ENCODE data around the gene STAT3. TPM values are rescaled to one million over a fixed set of nuclear protein-coding genes. Genes with fewer than 3 reads are reported as not detected.
"Not testable (repeated sequence)": the region's sequence is repeated elsewhere in the genome, so short reads cannot be mapped to it uniquely, and the experiment has no call there.

The STAT3 gene
- total RNA-seq, 4 donors from 2014 or later, result 214 to 433 (median 280) TPM

DNA sequence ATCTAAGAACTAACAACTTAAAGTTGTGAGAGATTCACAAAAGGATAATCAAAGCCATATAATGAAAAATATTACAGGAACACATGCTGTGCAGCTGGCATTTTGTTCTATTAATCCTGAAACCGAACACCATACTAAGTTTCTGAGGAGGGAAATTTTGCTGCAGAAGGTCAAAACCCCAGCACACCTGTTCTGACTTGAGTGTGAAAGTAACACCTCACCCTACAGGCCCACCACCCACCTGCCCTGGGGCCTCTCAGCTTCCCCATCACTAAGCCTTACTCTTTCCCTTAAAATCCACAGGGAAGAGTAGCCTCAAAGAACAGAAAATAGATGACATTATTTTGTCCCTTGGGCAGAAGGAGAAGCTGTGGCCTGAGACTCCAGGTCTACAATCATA lies 55.2 kb downstream of the STAT3 start:
- ATAC-seq (ENCODE audit: low FRiP score) (no peak), DNase-seq (ENCODE audit: low spot score) (no peak)
- TF ChIP-seq, protein P1, sequence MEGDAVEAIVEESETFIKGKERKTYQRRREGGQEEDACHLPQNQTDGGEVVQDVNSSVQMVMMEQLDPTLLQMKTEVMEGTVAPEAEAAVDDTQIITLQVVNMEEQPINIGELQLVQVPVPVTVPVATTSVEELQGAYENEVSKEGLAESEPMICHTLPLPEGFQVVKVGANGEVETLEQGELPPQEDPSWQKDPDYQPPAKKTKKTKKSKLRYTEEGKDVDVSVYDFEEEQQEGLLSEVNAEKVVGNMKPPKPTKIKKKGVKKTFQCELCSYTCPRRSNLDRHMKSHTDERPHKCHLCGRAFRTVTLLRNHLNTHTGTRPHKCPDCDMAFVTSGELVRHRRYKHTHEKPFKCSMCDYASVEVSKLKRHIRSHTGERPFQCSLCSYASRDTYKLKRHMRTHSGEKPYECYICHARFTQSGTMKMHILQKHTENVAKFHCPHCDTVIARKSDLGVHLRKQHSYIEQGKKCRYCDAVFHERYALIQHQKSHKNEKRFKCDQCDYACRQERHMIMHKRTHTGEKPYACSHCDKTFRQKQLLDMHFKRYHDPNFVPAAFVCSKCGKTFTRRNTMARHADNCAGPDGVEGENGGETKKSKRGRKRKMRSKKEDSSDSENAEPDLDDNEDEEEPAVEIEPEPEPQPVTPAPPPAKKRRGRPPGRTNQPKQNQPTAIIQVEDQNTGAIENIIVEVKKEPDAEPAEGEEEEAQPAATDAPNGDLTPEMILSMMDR (IDR thresholded peaks at IDR 0.05), result no peak

DNA sequence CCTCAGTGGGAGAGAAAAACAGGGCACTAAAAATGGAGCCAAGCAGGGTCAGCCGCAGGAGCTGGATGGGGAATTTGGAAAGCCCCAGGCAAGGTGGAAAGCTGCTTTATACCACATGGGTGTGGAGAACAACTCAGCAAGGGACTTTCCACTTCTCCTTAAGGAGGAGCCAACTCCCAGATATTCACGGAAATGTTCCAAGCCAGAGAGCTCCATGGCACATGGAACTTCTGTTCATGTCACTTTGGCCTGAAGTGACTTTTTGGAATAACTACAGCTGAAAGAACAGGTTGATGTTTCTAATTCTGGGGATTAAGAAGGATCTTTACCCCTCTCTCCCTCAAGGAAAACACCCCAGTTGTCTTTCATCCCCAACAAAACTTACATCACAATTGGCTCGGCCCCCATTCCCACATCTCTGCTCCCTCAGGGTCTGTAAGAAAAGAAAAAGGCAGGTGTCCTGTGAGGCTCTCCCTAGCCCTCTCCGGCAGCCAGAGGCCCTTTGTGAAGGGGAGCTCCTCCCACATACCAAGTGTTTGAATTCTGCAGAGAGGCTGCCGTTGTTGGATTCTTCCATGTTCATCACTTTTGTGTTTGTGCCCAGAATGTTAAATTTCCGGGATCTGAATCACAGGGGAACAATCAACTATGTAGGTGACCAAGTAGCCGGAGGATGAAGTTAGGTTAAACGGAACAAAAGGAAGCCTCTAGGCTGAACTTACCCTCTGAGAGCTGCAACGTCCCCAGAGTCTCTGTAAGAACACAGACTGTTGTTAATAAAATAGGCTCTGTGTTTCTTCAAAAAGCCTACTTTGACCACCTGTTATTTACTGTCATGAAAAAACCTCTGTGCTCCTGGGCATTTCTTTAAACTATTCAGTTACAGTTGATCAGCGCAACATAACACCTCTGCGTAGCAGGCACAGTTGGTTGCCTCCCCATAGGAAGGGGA lies 58.9 kb downstream of the STAT3 start:
- no peak for DNase-seq (ENCODE audit: low spot score)

DNA sequence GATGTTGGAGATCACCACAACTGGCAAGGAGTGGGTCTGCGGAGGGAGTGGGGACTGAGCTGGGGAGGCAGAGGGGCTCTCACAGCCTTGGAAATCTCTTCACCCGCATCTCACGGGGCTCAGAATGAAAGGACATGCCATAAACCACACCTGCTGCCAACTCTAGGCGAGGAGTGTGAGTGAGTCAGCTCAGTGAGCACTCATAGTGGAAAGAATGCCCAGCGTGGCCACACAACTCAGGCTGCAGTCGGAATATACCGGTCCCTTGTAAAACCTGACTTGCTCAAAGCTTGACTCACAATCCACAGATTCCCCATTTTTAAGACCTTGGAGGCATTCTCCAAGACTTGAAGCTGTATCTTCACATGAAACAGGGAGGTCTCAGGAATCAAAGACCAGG lies 63.2 kb downstream of the STAT3 start:
- DNase-seq (ENCODE audit: low spot score), result no peak
- TF ChIP-seq, protein P1 (IDR thresholded peaks at IDR 0.05), result no peak

More for the DNA sequence above, 58.9 kb downstream of the STAT3 start:
- peak; percentile 65 for ATAC-seq (ENCODE audit: low FRiP score)
- TF ChIP-seq, protein P1 (IDR thresholded peaks at IDR 0.05), result no peak

DNA sequence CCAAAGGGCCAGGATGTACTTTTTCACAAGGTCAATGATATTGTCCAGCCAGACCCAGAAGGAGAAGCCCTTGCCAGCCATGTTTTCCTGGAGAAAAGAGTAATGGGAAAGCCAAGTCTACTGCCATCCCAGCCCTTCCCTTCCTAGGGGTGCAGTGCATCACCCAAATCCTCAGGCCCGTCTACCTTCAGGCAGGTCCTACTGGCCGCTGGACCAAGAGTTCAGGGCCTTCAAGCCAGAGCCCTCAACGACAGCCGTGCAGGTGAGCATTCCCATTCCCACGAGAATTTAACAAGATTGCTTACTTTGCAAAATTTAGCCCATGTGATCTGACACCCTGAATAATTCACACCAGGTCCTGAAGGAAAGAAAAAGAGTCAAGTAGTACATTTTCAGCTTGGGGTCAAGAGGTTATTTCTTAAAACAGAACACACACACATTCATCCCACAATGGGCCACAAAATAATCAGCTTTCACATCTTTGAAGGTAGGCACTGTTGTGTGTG lies 64.9 kb downstream of the STAT3 start:
- DNase-seq (ENCODE audit: low spot score) (no peak), ATAC-seq (ENCODE audit: low FRiP score) (no peak)
- TF ChIP-seq, protein P1 (IDR thresholded peaks at IDR 0.05), result no peak

More for the DNA sequence above, 63.2 kb downstream of the STAT3 start:
- peak; percentile 69 for ATAC-seq (ENCODE audit: low FRiP score)

DNA sequence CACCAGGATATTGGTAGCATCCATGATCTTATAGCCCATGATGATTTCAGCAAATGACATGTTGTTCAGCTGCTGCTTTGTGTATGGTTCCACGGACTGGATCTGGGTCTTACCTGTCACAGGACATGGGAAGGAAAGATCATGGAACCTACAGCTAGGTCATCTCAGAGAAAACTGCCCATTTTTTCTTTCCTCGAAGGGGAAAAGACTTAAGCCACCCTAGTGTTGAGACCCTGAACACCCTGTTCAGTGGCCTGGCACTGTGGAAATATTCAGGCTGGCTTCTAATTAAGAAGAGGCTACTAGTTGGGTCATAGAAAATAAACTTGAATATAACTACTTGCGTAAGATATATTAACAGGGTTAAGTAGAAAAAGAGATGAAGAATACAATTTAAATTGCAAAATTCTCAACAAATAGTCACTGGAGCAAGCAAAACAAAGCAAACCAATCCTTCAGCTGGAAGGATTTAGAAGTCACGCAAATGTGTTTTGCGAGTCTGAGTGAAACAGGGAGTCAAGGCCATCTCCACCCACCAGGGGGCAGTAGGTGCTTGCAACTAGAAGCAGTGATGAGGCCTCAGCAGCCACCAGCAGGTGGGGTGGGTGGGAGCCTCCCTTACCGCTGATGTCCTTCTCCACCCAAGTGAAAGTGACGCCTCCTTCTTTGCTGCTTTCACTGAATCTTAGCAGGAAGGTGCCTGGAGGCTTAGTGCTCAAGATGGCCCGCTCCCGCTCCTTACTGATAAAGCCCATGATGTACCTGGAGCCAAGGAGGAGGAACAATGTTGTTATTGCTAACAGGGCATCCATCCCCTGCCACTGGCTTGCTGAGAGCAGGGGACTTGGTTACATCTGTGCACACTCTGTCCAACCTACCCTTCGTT lies 65.6 kb downstream of the STAT3 start:
- TF ChIP-seq, protein P1 (IDR thresholded peaks at IDR 0.05), result peak in 2 of 3 donors; percentile 94 to 97
- peak; percentile 55 for ATAC-seq (ENCODE audit: low FRiP score)
- DNase-seq (ENCODE audit: low spot score), result peak; percentile 99

DNA sequence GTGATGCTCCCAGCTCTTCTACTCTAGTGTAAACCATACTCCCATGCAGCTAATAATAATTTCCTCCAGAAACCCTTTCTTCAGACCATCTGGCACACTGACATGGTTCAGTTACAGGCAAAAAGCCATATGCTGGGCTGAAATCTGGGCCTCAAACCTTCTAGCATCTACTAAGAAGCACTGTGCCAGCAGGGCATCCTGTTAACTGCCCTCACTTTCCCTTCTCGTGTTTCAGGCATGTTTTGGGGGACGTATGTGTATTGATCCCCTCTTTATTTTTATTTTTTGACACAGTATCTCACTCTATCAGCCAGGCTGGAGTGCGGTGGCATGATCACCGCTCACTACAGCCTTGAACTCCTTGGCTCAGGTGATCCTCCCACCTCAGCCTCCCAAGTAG lies 66.7 kb downstream of the STAT3 start:
- DNase-seq (ENCODE audit: low spot score), result no peak
- TF ChIP-seq, protein P1 (IDR thresholded peaks at IDR 0.05), result no peak
- no peak for ATAC-seq (ENCODE audit: low FRiP score)

DNA sequence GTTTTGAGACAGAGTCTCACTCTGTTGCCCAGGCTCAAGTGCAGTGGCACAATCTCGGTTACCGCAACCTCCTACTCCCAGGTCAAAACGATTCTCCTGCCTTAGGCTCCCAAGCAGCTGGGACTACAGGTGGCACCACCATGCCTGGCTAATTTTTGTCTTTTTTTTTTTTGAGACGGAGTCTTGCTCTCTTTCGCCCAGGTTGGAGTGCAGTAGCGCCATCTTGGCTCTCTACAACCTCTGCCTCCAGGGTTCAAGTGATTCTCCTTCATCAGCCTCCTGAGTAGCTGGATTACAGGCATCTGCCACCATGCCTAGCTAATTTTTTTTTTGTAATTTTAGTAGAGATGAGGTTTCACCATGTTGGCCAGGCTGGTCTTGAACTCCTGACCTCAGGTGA lies 70.3 kb downstream of the STAT3 start:
- not testable (repeated sequence) for ATAC-seq (ENCODE audit: low FRiP score); DNase-seq (ENCODE audit: low spot score)

Measured in omental fat pad (tissue), 4 donors.